ENCODE results near the gene RACGAP1.

The RACGAP1 gene

DNA sequence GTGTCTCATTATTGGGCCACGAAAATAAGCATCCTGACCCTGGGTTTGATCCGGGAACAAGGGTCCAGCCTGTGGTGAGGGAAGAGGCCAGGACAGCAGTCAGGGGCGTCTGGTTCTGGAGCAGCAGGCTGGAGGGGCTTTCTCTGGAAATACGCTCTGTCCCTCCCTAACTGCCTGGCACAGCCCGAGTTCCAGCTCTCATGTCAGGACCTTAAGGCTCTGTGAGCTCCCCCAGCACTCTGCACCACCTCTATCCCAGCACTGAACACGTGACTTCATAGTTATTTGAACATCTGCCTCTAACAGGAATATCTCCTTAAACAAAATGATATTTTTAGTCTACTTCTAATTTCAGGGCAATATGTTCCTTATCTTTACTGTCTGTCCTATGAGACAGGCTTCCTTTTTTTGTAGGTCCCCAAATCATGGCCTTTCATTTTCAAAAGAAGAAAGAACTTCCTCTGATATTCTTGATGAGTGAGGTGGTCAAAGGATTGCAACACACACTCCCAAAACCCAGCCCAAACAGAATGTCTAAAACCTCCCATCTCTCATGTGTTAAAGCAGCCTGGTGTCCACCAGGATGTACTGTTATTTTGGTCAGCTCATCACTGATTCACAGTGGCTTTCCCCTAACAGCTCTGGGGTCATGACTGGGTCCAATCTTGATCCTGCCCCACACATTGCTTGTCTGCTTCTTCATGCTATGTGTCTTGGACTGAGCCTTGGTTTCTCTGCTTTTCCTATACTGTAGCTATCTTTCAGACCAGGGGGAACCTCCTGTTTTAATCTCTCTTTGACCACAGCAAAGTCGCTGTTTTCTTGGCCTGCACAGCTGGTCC lies 42.8 kb downstream of the RACGAP1 start:
- Histone ChIP-seq H3K9me3 (no peaks in the 10 kb centered on the region), H3K27me3 (no peaks in the 10 kb centered on the region), H3K27ac (no peak overlapping the region), H3K4me1 (ENCODE audit: control insufficient read depth in 1 of 2, insufficient read depth in 1 of 2, low read depth in 1 of 2, low read length in 1 of 2) (peaks cover 10 to 18% of the 10 kb centered on the region in 2 experiments), H3K36me3 (no peaks in the 10 kb centered on the region), H3K4me3 (ENCODE audit: low read depth in 1 of 2, low read length in 1 of 2) (no peak overlapping the region)
- no peak for TF ChIP-seq CTCF (IDR thresholded peaks at IDR 0.05)

DNA sequence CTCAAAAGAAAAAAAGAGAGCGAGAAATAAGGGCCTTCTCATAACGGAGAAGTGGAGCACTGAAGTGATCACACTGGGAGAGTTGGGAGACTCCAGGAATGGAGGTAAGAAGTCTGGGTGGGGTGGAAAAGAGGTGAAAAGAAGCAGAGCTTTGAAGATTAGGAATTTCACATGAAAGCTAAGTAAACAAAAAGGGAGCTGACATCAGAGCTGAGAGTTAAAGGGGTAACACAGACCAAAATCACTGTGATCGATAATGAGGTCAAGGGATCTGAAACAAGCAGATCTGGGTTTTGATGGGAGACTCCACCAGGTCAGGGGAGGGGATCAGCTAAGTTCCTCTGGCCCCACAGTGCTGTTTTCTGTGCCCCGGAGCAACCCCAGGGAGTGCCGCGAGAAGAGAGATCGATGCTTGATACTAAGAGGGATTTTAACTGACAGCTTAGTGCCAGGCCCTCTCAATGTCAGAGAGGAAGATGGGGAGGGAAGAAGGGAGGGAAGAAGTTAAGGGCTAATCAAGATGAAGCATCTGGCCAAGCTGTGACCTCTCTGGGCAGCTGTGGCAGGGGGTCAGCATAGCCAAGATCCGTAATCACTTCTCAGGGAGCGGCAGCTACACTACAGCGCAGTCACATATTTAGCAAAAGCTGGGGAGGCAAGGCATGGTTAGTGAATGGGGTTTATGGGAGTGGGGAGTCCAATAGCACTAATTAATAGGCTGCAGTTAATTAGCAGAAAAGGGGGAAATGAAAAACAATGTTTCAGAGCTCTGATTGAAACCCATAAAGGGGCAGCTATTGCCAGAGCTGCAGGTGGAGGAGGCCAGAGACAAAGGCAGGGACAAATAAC lies 44.6 kb downstream of the RACGAP1 start:
- Histone ChIP-seq H3K27me3 (no peaks in the 10 kb centered on the region), H3K4me3 (ENCODE audit: low read depth in 1 of 2, low read length in 1 of 2) (no peak overlapping the region), H3K9me3 (no peaks in the 10 kb centered on the region), H3K4me1 (ENCODE audit: control insufficient read depth in 1 of 2, insufficient read depth in 1 of 2, low read depth in 1 of 2, low read length in 1 of 2) (peaks cover 0 to under 1% of the 10 kb centered on the region in 2 experiments), H3K36me3 (no peaks in the 10 kb centered on the region), H3K27ac (no peak overlapping the region)
- no peak for TF ChIP-seq CTCF (IDR thresholded peaks at IDR 0.05)

GRCh38 chr12:49979791-49980190 lies 45.5 kb downstream of the RACGAP1 start:
- Histone ChIP-seq H3K36me3 (no peaks in the 10 kb centered on the region), H3K27ac (no peak overlapping the region), H3K27me3 (no peaks in the 10 kb centered on the region), H3K9me3 (no peaks in the 10 kb centered on the region), H3K4me1 (ENCODE audit: control insufficient read depth in 1 of 2, insufficient read depth in 1 of 2, low read depth in 1 of 2, low read length in 1 of 2) (no peaks in the 10 kb centered on the region), H3K4me3 (ENCODE audit: low read depth in 1 of 2, low read length in 1 of 2) (no peak overlapping the region)
- TF ChIP-seq CTCF (IDR thresholded peaks at IDR 0.05), result no peak

DNA sequence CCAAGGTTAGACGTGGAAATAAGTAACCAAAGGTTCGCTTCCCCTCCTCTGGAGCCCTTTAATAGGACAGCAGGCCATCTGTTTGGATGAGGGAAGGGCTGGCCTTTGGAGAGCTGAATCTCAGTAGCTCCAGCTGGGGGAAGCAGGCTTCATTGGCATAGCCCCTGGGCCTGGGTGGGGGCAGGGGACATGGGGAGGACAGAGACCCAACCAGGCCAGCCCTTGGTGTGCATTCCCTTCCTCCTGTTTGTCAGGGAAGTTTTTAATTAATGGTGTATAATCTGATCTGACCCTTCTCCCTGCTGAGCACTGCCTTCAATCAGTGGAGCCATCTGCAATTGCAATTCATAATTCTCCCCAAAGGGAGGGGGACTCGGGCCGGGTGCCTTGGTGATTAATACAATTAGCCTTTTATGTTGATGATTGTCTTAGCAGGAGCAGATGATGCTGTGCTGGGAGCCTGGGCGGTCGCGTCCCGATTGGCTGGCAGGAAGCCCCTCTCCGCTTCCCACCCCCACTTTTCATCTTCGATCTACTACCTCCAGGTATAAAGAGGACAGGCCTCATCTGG lies 46.2 kb downstream of the RACGAP1 start:
- H3K27ac ChIP-seq, result no peak overlapping the region
- peaks cover 5% of the 10 kb centered on the region for H3K27me3 ChIP-seq
- no peaks in the 10 kb centered on the region for H3K9me3 ChIP-seq
- no peak for TF ChIP-seq CTCF (IDR thresholded peaks at IDR 0.05)
- H3K4me3 ChIP-seq (ENCODE audit: low read depth in 1 of 2, low read length in 1 of 2), result no peak overlapping the region
- H3K4me1 ChIP-seq (ENCODE audit: control insufficient read depth in 1 of 2, insufficient read depth in 1 of 2, low read depth in 1 of 2, low read length in 1 of 2), result no peaks in the 10 kb centered on the region
- no peaks in the 10 kb centered on the region for H3K36me3 ChIP-seq

DNA sequence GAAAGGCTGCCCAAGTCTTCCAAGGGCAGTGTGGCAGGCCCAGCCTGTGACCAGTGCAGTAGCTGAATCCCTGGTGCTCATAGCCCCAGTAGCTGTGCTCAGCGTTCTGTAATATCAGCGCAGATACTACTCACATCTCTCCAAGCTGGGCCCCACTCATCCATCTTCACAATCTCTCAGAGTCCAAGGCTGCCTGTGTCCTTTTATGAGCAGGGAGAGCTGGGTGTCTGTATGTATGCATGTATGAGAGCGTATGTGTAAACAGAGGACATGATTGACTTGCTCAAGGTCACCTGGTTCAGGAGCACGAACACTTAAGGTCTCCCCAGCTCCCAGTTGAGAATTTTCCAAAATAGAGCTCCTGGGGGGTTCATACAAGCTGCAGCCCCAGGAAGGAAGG lies 47.2 kb downstream of the RACGAP1 start:
- H3K36me3 ChIP-seq, result no peaks in the 10 kb centered on the region
- H3K9me3 ChIP-seq, result no peaks in the 10 kb centered on the region
- H3K4me3 ChIP-seq (ENCODE audit: low read depth in 1 of 2, low read length in 1 of 2), result no peak overlapping the region
- H3K27ac ChIP-seq, result no peak overlapping the region
- no peak for TF ChIP-seq CTCF (IDR thresholded peaks at IDR 0.05)
- no peaks in the 10 kb centered on the region for H3K4me1 ChIP-seq (ENCODE audit: control insufficient read depth in 1 of 2, insufficient read depth in 1 of 2, low read depth in 1 of 2, low read length in 1 of 2)
- H3K27me3 ChIP-seq, result peaks cover 5% of the 10 kb centered on the region

Data from neutrophil (primary cell).